HepG2 (cell line): Measurements from ENCODE around the gene COMMD3. TPM values are rescaled to one million over a fixed set of nuclear protein-coding genes. Genes with fewer than 3 reads are reported as not detected.
A peak's percentile ranks its signal among the peaks of the same experiment; 100 is the strongest.

ENCODE experiments used
- ADNP ChIP-seq: sonication (generic); formaldehyde crosslinking; IDR thresholded peaks from 2 replicates; pipeline ENCODE4 v1.4.0; 2020; ENCODE audit warnings: missing genetic modification reagents
- CEBPZ ChIP-seq: IDR thresholded peaks from 2 replicates; pipeline ENCODE4 v1.6.1; 2012; ENCODE audit warnings: low read length, improper control_type of control experiment
- FLYWCH1 ChIP-seq: sonication (generic); formaldehyde crosslinking; IDR thresholded peaks from 2 replicates; pipeline ENCODE4 v1.8.1; 2023; ENCODE audit warnings: mild to moderate bottlenecking, missing genetic modification reagents
- FOSL2 ChIP-seq: sonication (generic); formaldehyde crosslinking; IDR thresholded peaks from 2 replicates; pipeline ENCODE4 v1.4.0; 2020; ENCODE audit warnings: missing genetic modification reagents
- GATA4 ChIP-seq: sonication (generic); IDR thresholded peaks from 2 replicates; pipeline ENCODE4 v1.6.1; 2016; ENCODE audit warnings: antibody characterized with exemption, low read depth, borderline replicate concordance
- GZF1 ChIP-seq: sonication (generic); formaldehyde crosslinking; IDR thresholded peaks from 2 replicates; pipeline ENCODE4 v1.5.1; 2020; ENCODE audit warnings: mild to moderate bottlenecking, missing genetic modification reagents
- HOXA9 ChIP-seq: sonication (generic); formaldehyde crosslinking; IDR thresholded peaks from 2 replicates; pipeline ENCODE4 v1.8.1; 2022; ENCODE audit warnings: missing genetic modification reagents, mild to moderate bottlenecking, moderate library complexity, borderline replicate concordance
- NR2C2 ChIP-seq: sonication (generic); formaldehyde crosslinking; IDR thresholded peaks from 2 replicates; pipeline ENCODE4 v1.4.0; 2020; ENCODE audit warnings: missing genetic modification reagents, mild to moderate bottlenecking, moderate library complexity, borderline replicate concordance
- NR2F2 ChIP-seq: IDR thresholded peaks from 2 replicates; pipeline ENCODE4 v1.6.1; 2012; ENCODE audit warnings: low read depth, inconsistent platforms, borderline replicate concordance
- PHB2 ChIP-seq: fragments of 450-650 bp; IDR thresholded peaks from 2 replicates; pipeline ENCODE4 v1.6.1; 2018; ENCODE audit not compliant: partially characterized antibody
- POLR2AphosphoS2 ChIP-seq: IDR thresholded peaks from 2 replicates; pipeline ENCODE4 v1.6.1; 2011; ENCODE audit warnings: low read depth, low read length, improper control_type of control experiment
- POLR2G ChIP-seq: fragments of 200-400 bp; formaldehyde crosslinking; IDR thresholded peaks from 2 replicates; pipeline ENCODE4 v1.6.1; 2018; ENCODE audit warnings: mild to moderate bottlenecking, low read depth, low read length, moderate library complexity
- SKIL ChIP-seq: sonication (generic); formaldehyde crosslinking; IDR thresholded peaks from 2 replicates; pipeline ENCODE4 v1.8.0; 2022; ENCODE audit warnings: missing genetic modification reagents, mild to moderate bottlenecking, moderate library complexity, borderline replicate concordance
- SNAI1 ChIP-seq: sonication (generic); formaldehyde crosslinking; IDR thresholded peaks from 2 replicates; pipeline ENCODE4 v1.5.0; 2020; ENCODE audit warnings: mild to moderate bottlenecking, missing genetic modification reagents, borderline replicate concordance
- TCF7L2 ChIP-seq: IDR thresholded peaks from 2 replicates; pipeline ENCODE4 v1.6.1; 2011; ENCODE audit warnings: mild to moderate bottlenecking, low read depth, low read length, moderate library complexity
- TOE1 ChIP-seq: sonication (generic); formaldehyde crosslinking; IDR thresholded peaks from 2 replicates; pipeline ENCODE4 v1.4.0; 2020; ENCODE audit warnings: mild to moderate bottlenecking, missing genetic modification reagents
- ZFP37 ChIP-seq: sonication (generic); formaldehyde crosslinking; IDR thresholded peaks from 2 replicates; pipeline ENCODE4 v1.4.0; 2020; ENCODE audit warnings: missing genetic modification reagents, borderline replicate concordance
- ZNF317 ChIP-seq: sonication (generic); formaldehyde crosslinking; IDR thresholded peaks from 2 replicates; pipeline ENCODE4 v1.5.0; 2020; ENCODE audit warnings: mild to moderate bottlenecking, missing genetic modification reagents
- ZNF501 ChIP-seq: sonication (generic); formaldehyde crosslinking; IDR thresholded peaks from 2 replicates; pipeline ENCODE4 v1.5.1; 2020; ENCODE audit warnings: mild to moderate bottlenecking, moderate library complexity, missing genetic modification reagents
- ZNF503 ChIP-seq: sonication (generic); formaldehyde crosslinking; IDR thresholded peaks from 2 replicates; pipeline ENCODE4 v1.4.0; 2020; ENCODE audit warnings: missing genetic modification reagents
- ZNF562 ChIP-seq: sonication (generic); formaldehyde crosslinking; IDR thresholded peaks from 2 replicates; pipeline ENCODE4 v1.8.0; 2022; ENCODE audit warnings: missing genetic modification reagents, borderline replicate concordance
- ZNF7 ChIP-seq: IDR thresholded peaks from 2 replicates; pipeline ENCODE4 v1.6.1; 2016; ENCODE audit warnings: missing biosample characterization, missing genetic modification reagents
- ZNF891 ChIP-seq: sonication (generic); formaldehyde crosslinking; IDR thresholded peaks from 2 replicates; pipeline ENCODE4 v1.5.0; 2020; ENCODE audit warnings: mild to moderate bottlenecking, missing genetic modification reagents
- ZSCAN9 ChIP-seq: IDR thresholded peaks from 2 replicates; pipeline ENCODE4 v1.6.1; 2016; ENCODE audit warnings: borderline replicate concordance
- polyA plus RNA-seq, 8 experiments: library from polyadenylated mRNA; depleted of rRNA in 3 of 8; stranded (reverse) in 7 of 8; unstranded in 1 of 8; fragments of >200 nt; fragmentation: Illumina TruSeq in 4 of 8; extraction: Trizol in 4 of 8; gene quantifications; 2 replicates each; pipeline versions ENCODE4 v1.2.1 to v1.2.3, GENCODE V29; 2011 to 2016; ENCODE audit warnings: low read depth in 4 of 8, missing spikeins in 1 of 8, mixed read lengths in 1 of 8; ENCODE audit not compliant: insufficient read depth in 1 of 8
- total RNA-seq, 5 experiments: library from RNA; depleted of rRNA; stranded (reverse); fragments of >200 nt; fragmentation: Illumina TruSeq; extraction: Trizol; gene quantifications; 2 replicates each; pipeline ENCODE4 v1.2.3, GENCODE V29; 2016; ENCODE audit warnings: low read depth in 1 of 5

Gene COMMD3
- total and polyA plus RNA-seq, 2 of the 13 experiments (the other 11 are each of a cell fraction or from before 2014, with no cell fraction given), result 38.7 to 54.4 TPM

GRCh38 chr10:22316286-22317075 lies at the start of gene COMMD3 (continued):
- TF ChIP-seq HOXA9 (peak; percentile 64; the same call in 1 of the 2 replicates), FOSL2 (CRISPR knock-in tag) (peak; percentile 41; the same call in 1 of the 2 replicates), ZNF891 (peak; percentile 61; the same call in 1 of the 2 replicates), TCF7L2 (no peak), TOE1 (CRISPR knock-in tag) (no peak), ZFP37 (no peak), ZNF317 (CRISPR knock-in tag) (peak; percentile 32; the same call in 1 of the 2 replicates), SNAI1 (CRISPR knock-in tag) (peak; percentile 70; the same call in 1 of the 2 replicates), GATA4 (peak; percentile 54), ZNF501 (CRISPR knock-in tag) (peak; percentile 67; the same call in 1 of the 2 replicates), ZNF7 (CRISPR knock-in tag) (no peak), ZSCAN9 (CRISPR knock-in tag) (no peak; the same call in 1 of the 2 replicates), NR2C2 (CRISPR knock-in tag) (peak; percentile 96), ZNF562 (CRISPR knock-in tag) (no peak), POLR2AphosphoS2 (no peak), PHB2 (no peak), ADNP (CRISPR knock-in tag) (no peak), NR2F2 (peak; percentile 24; the same call in 1 of the 2 replicates), FLYWCH1 (no peak), GZF1 (CRISPR knock-in tag) (peak; percentile 77; the same call in 1 of the 2 replicates), SKIL (no peak; the same call in 1 of the 2 replicates), POLR2G (peak; percentile 87), CEBPZ (no peak), ZNF503 (CRISPR knock-in tag) (no peak)
